GM10248 (cell line): ENCODE data around the gene SLC24A4.
"Not testable (repeated sequence)": the region's sequence is repeated elsewhere in the genome, so short reads cannot be mapped to it uniquely, and the experiment has no call there.

Experiments
- CTCF ChIA-PET: fragments of 300-600 bp; sonication (Branson Sonifier 250); formaldehyde crosslinking; extraction: SDS; loops from one replicate; lab custom pipeline; 2021; ENCODE audit warnings: antibody characterized with exemption; lab: Yijun Ruan, JAX
- POLR2A ChIA-PET: fragments of 350-650 bp; sonication (Branson Sonifier 250); formaldehyde crosslinking; extraction: SDS; loops from one replicate; lab custom pipeline; 2020; ENCODE audit warnings: antibody characterized with exemption; lab: Yijun Ruan, JAX
- DNase-seq: peaks from one replicate; pipeline ENCODE4 v3.0.0; 2012; ENCODE audit errors: extremely low spot score
- CTCF ChIP-seq: IDR thresholded peaks from 2 replicates; pipeline ENCODE4 v1.5.1; 2012; ENCODE audit warnings: mild to moderate bottlenecking, low read depth; ENCODE audit errors: extremely low read depth, missing control alignments, control extremely low read depth

Gene SLC24A4

GRCh38 chr14:92401561-92401960 is 78.6 kb downstream of the SLC24A4 start:
- ChIA-PET CTCF (no interaction called here), POLR2A (no interaction called here)
- no peak for TF ChIP-seq CTCF
- no peak for DNase-seq

DNA sequence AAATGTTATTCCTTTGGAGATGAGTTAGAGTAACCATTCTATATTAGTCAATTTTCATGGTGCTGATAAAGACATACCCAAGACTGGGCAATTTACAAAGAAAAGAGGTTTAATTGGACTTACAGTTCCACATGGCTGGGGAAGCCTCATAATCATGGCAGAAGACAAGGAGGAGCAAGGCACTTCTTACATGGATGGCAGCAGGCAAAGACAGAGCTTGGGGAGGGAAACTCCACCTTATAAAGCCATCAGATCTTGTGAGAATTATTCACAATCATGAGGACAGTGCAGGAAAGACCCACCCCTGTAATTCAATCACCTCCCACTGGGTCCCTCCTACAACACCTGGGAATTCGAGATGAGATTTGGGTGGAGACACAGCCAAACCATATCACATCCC is 79.5 kb downstream of the SLC24A4 start:
- DNase-seq, POLR2A ChIA-PET: not testable (repeated sequence)
- CTCF ChIA-PET: interaction anchor here (1.2 kb wide), 1 partner anchor 9 kb away, joined by 3 read pairs; no protein-coding TSS in a partner anchor

DNA sequence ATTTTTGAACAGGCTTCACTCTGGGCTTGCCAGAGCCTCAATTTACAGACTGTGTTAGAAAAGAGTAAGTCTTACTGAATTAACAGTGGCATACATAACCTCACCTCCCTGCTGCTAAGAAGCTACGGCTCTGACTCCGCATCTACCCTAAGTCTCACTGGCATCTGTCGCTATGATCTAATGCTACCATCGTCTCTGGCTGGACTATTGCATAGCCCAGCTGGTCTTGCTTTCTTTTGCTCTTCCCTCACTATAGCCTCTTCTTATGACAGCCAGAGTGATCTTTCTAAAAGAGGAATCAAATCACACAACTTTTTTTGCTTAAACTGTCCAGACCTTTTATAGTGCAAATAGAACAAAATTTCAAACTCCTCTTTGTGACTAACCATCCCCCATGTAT is 81.1 kb downstream of the SLC24A4 start:
- DNase-seq: no peak
- no peak for TF ChIP-seq CTCF
- CTCF ChIA-PET: no interaction called here
- POLR2A ChIA-PET: no interaction called here

DNA sequence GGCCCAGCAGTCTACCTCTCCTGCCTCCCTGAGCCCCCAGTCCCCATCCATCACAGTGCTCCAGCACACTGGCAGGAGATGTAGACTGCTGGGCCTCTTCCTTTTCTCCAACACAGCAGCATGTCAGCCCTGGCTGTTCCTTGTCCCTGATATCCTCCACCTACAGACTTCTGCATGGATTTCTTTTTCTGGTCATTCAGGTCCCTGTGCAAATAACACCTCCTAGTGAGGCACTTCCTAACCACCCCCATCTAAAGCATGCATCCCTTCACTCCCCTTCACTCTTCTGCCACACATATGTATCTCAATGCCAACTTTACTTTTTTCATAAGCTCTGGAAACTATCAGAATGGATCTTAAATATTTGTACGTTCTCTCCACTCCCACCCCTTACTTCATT is 81.5 kb downstream of the SLC24A4 start:
- ChIA-PET POLR2A (no interaction called here), CTCF (interaction anchor here (1.0 kb wide), 1 partner anchor 15 kb away, joined by 3 read pairs; no protein-coding TSS in a partner anchor)
- DNase-seq: no peak
- TF ChIP-seq CTCF: no peak

DNA sequence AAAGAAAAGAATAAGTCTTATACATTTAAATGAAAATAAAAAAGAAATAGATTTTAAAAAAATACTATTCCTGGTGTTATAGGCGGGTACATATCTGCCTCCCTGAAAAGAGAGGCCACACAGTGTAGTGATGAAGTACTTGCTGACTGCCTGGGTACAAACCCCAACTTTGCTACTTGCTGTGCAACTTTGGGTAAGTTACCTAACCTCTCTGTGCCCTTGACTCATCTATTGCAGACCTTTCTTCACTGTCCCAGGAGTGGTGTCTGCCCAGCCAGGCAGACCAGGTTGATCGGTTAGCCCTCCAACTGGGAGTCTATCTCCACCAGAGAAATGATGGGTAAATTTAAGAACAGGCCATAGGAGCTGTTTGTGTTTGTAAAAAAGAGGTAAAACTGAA is 82.0 kb downstream of the SLC24A4 start:
- CTCF ChIA-PET: interaction anchor here (1.0 kb wide), 2 partner anchors 15 to 55 kb away, joined by 3 read pairs; no protein-coding TSS in a partner anchor
- POLR2A ChIA-PET: no interaction called here
- TF ChIP-seq CTCF: no peak
- no peak for DNase-seq

GRCh38 chr14:92407410-92407809 is 84.4 kb downstream of the SLC24A4 start:
- ChIA-PET CTCF (no interaction called here), POLR2A (no interaction called here)
- no peak for TF ChIP-seq CTCF
- DNase-seq: no peak

DNA sequence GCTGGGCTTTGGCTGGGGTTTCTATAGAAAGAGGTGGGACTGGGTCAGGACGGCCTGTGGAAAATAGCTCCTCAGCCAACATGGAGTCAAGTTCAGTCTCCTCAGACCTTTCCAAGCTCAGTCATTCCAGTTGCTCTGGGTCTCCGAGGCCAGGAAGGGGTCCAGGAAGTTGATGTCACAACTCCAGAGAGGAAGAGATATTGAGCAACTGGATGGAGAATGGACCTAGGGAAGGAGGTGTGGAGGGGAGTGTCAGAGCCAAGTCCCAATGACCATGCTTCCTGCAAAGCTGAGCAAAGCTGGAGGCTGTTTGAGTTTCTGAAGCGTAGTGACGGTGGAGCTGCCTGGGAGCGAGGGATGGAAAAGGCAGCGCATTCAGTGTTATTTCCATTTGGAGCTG is 86.1 kb downstream of the SLC24A4 start:
- no peak for DNase-seq
- ChIA-PET CTCF (interaction anchor here (1.1 kb wide), 1 partner anchor 12 kb away, joined by 3 read pairs; no protein-coding TSS in a partner anchor), POLR2A (no interaction called here)
- TF ChIP-seq CTCF: no peak
